Thyroid gland (tissue), 4 donors: ENCODE results near the gene MAP4K5.

Source experiments
- POLR2A ChIP-seq, 2 donors: fragments of 450-650 bp; IDR thresholded peaks; one replicate each; pipeline ENCODE4 v1.6.1; 2017; ENCODE audit warnings: antibody characterized with exemption in 2 of 2, mild to moderate bottlenecking in 2 of 2, moderate library complexity in 1 of 2
- TF ChIP-seq, protein P1 (sequence below), 6 experiments: fragments of 200-600 bp in 3 of 6; fragments of 450-650 bp in 3 of 6; sonication (generic) in 3 of 6; IDR thresholded peaks; one replicate each; pipeline ENCODE4 v1.5.1; 2016 to 2019; ENCODE audit warnings: antibody characterized with exemption in 6 of 6, mild to moderate bottlenecking in 2 of 6, inconsistent platforms in 1 of 6, moderate library complexity in 1 of 6

GRCh38 chr14:50521912-50522341 is 10.4 kb downstream of the MAP4K5 start:
- TF ChIP-seq, protein P1, sequence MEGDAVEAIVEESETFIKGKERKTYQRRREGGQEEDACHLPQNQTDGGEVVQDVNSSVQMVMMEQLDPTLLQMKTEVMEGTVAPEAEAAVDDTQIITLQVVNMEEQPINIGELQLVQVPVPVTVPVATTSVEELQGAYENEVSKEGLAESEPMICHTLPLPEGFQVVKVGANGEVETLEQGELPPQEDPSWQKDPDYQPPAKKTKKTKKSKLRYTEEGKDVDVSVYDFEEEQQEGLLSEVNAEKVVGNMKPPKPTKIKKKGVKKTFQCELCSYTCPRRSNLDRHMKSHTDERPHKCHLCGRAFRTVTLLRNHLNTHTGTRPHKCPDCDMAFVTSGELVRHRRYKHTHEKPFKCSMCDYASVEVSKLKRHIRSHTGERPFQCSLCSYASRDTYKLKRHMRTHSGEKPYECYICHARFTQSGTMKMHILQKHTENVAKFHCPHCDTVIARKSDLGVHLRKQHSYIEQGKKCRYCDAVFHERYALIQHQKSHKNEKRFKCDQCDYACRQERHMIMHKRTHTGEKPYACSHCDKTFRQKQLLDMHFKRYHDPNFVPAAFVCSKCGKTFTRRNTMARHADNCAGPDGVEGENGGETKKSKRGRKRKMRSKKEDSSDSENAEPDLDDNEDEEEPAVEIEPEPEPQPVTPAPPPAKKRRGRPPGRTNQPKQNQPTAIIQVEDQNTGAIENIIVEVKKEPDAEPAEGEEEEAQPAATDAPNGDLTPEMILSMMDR (IDR thresholded peaks at IDR 0.05): no peak
- TF ChIP-seq POLR2A (IDR thresholded peaks at IDR 0.05): no peak
